Peyer's patch (tissue), 4 donors: ENCODE measurements around the gene WWOX. TPM values are rescaled to one million over a fixed set of nuclear protein-coding genes. Genes with fewer than 3 reads are reported as not detected.

ENCODE experiments used
- DNase-seq, 3 donors: peaks; one replicate each; pipeline ENCODE4 v3.0.0-alpha.2; 2017 to 2019
- H3K27ac ChIP-seq, 4 donors: fragments of 200-600 bp; sonication (generic); one replicate each; pipeline ENCODE4 v1.5.1; 2016 to 2019
- H3K27me3 ChIP-seq, 2 donors: fragments of 200-600 bp; sonication (generic); one replicate each; pipeline ENCODE4 v1.5.1; 2019
- H3K36me3 ChIP-seq, 3 donors: fragments of 200-600 bp; sonication (generic); one replicate each; pipeline ENCODE4 v1.5.1; 2016 to 2019
- H3K4me1 ChIP-seq, 4 donors: fragments of 200-600 bp; sonication (generic); one replicate each; pipeline ENCODE4 v1.5.1; 2016 to 2019
- H3K4me3 ChIP-seq, 4 donors: fragments of 200-600 bp; sonication (generic); 1 replicate in 3 of 4; 2 replicates in 1 of 4; pipeline ENCODE4 v1.5.1; 2016 to 2019; ENCODE audit warnings: mild to moderate bottlenecking in 1 of 4
- H3K9me3 ChIP-seq, 4 donors: fragments of 200-600 bp; sonication (generic); one replicate each; pipeline ENCODE4 v1.5.1; 2016 to 2019; ENCODE audit warnings: mild to moderate bottlenecking in 1 of 4
- CTCF ChIP-seq, 6 experiments: fragments of 450-650 bp in 4 of 6; fragments of 200-600 bp in 2 of 6; sonication (generic) in 1 of 6; IDR thresholded peaks; one replicate each; pipeline ENCODE4 v1.5.1; 2017 to 2019; ENCODE audit warnings: antibody characterized with exemption in 6 of 6, mild to moderate bottlenecking in 3 of 6, moderate library complexity in 1 of 6
- POLR2A ChIP-seq, 2 donors: fragments of 450-650 bp; IDR thresholded peaks; one replicate each; pipeline ENCODE4 v1.5.1; 2017; ENCODE audit warnings: antibody characterized with exemption in 2 of 2, mild to moderate bottlenecking in 2 of 2, moderate library complexity in 2 of 2
- total RNA-seq, 4 donors: library from RNA; depleted of rRNA; stranded (reverse); fragments of >200 nt; gene quantifications; one replicate each; pipeline ENCODE4 v1.1.0, GENCODE V29; 2016

Gene WWOX
- total RNA-seq, 4 donors from 2014 or later, result 17.3 to 197 (median 57.5) TPM

GRCh38 chr16:78876671-78877070 lies 777.2 kb downstream of the WWOX start:
- Histone ChIP-seq H3K4me3 (no peak overlapping the region), H3K27me3 (no peaks in the 10 kb centered on the region), H3K9me3 (no peaks in the 10 kb centered on the region), H3K27ac (no peak overlapping the region), H3K4me1 (no peaks in the 10 kb centered on the region), H3K36me3 (no peaks in the 10 kb centered on the region)
- no peak for TF ChIP-seq POLR2A (IDR thresholded peaks at IDR 0.05)
- TF ChIP-seq CTCF (IDR thresholded peaks at IDR 0.05), result no peak
- no peak for DNase-seq

GRCh38 chr16:78877114-78877655 lies 777.7 kb downstream of the WWOX start:
- no peaks in the 10 kb centered on the region for H3K9me3 ChIP-seq
- DNase-seq, result no peak
- H3K36me3 ChIP-seq, result no peaks in the 10 kb centered on the region
- TF ChIP-seq CTCF (IDR thresholded peaks at IDR 0.05), result no peak
- TF ChIP-seq POLR2A (IDR thresholded peaks at IDR 0.05), result no peak
- no peak overlapping the region for H3K27ac ChIP-seq
- H3K27me3 ChIP-seq, result no peaks in the 10 kb centered on the region
- no peaks in the 10 kb centered on the region for H3K4me1 ChIP-seq
- H3K4me3 ChIP-seq, result no peak overlapping the region

GRCh38 chr16:78878570-78878969 lies 779.1 kb downstream of the WWOX start:
- no peaks in the 10 kb centered on the region for H3K4me1 ChIP-seq
- H3K36me3 ChIP-seq, result no peaks in the 10 kb centered on the region
- H3K27me3 ChIP-seq, result no peaks in the 10 kb centered on the region
- no peak overlapping the region for H3K4me3 ChIP-seq
- H3K9me3 ChIP-seq, result no peaks in the 10 kb centered on the region
- no peak for TF ChIP-seq POLR2A (IDR thresholded peaks at IDR 0.05)
- no peak overlapping the region for H3K27ac ChIP-seq
- no peak for DNase-seq

DNA sequence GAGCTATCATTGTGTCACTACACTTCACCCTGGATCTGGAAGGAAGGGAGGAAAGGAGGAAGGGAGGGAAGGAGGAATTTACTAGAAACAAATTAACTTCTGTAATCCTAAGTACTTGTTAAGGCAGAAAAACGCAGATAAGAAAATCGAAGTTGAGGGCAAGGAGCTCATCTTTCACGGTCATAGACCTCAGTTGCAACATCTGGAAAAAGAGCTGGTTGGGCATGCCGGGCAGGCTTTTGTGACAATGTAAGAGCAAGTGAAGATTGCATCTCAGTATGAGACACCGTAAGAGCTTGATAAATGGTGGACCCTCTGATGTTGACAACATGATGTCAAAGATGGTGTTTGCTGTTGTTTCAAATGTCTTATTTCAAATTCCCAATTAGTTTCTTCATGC lies 779.6 kb downstream of the WWOX start:
- Histone ChIP-seq H3K36me3 (no peaks in the 10 kb centered on the region), H3K9me3 (no peaks in the 10 kb centered on the region), H3K4me3 (no peak overlapping the region), H3K27ac (no peak overlapping the region), H3K4me1 (no peaks in the 10 kb centered on the region), H3K27me3 (no peaks in the 10 kb centered on the region)
- TF ChIP-seq POLR2A (IDR thresholded peaks at IDR 0.05) (no peak), CTCF (IDR thresholded peaks at IDR 0.05) (no peak)
- no peak for DNase-seq

- no peaks in the 10 kb centered on the region for H3K36me3 ChIP-seq
- no peaks in the 10 kb centered on the region for H3K9me3 ChIP-seq
- no peaks in the 10 kb centered on the region for H3K27me3 ChIP-seq
- TF ChIP-seq CTCF (IDR thresholded peaks at IDR 0.05) (no peak), POLR2A (IDR thresholded peaks at IDR 0.05) (no peak)
- no peak overlapping the region for H3K4me3 ChIP-seq
- no peak for DNase-seq
- no peaks in the 10 kb centered on the region for H3K4me1 ChIP-seq
- no peak overlapping the region for H3K27ac ChIP-seq
Observed at GRCh38 chr16:78882150-78882549, 782.7 kb downstream of the WWOX start.

GRCh38 chr16:78882751-78883150 lies 783.3 kb downstream of the WWOX start:
- Histone ChIP-seq H3K4me1 (no peaks in the 10 kb centered on the region), H3K4me3 (no peak overlapping the region), H3K36me3 (no peaks in the 10 kb centered on the region), H3K27me3 (no peaks in the 10 kb centered on the region), H3K27ac (no peak overlapping the region), H3K9me3 (no peaks in the 10 kb centered on the region)
- TF ChIP-seq CTCF (IDR thresholded peaks at IDR 0.05) (no peak), POLR2A (IDR thresholded peaks at IDR 0.05) (no peak)
- DNase-seq, result no peak
